Esophagus squamous epithelium (tissue), 4 donors: Measurements from ENCODE around the gene ELAVL2.

ENCODE experiments used
- POLR2A ChIP-seq, 4 donors: fragments of 450-650 bp; IDR thresholded peaks; one replicate each; pipeline ENCODE4 v1.6.1; 2017; ENCODE audit warnings: antibody characterized with exemption in 4 of 4, mild to moderate bottlenecking in 4 of 4, moderate library complexity in 3 of 4
- TF ChIP-seq, protein P1 (sequence below), 6 experiments: fragments of 450-650 bp in 4 of 6; fragments of 200-600 bp in 2 of 6; sonication (generic) in 2 of 6; IDR thresholded peaks; one replicate each; pipeline ENCODE4 v1.5.1; 2016 to 2019; ENCODE audit warnings: antibody characterized with exemption in 6 of 6, mild to moderate bottlenecking in 4 of 6, moderate library complexity in 4 of 6

DNA sequence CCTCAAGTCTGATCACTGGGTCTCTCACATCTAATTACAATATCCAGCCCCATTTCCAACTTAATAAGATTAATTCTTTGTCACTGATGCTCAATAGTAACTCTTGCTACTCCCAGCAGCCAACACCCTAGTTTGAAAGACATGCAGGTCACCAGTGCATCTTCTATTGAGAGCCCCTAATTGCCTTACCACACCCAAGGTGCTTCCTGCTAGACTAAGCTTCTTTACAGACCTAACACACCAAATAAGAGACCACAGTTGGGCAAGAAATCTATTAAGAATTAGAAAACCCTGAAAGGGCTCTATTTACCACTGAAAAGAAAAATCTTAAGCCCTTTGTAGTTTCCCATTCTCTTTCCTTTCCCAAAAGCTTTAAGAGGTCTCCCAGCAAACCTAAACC lies 26.5 kb downstream of the ELAVL2 start:
- TF ChIP-seq POLR2A (IDR thresholded peaks at IDR 0.05), result no peak
- TF ChIP-seq, protein P1, sequence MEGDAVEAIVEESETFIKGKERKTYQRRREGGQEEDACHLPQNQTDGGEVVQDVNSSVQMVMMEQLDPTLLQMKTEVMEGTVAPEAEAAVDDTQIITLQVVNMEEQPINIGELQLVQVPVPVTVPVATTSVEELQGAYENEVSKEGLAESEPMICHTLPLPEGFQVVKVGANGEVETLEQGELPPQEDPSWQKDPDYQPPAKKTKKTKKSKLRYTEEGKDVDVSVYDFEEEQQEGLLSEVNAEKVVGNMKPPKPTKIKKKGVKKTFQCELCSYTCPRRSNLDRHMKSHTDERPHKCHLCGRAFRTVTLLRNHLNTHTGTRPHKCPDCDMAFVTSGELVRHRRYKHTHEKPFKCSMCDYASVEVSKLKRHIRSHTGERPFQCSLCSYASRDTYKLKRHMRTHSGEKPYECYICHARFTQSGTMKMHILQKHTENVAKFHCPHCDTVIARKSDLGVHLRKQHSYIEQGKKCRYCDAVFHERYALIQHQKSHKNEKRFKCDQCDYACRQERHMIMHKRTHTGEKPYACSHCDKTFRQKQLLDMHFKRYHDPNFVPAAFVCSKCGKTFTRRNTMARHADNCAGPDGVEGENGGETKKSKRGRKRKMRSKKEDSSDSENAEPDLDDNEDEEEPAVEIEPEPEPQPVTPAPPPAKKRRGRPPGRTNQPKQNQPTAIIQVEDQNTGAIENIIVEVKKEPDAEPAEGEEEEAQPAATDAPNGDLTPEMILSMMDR (IDR thresholded peaks at IDR 0.05), result no peak
